ENCODE results near the gene CHIA.
"Not testable (repeated sequence)": the region's sequence is repeated elsewhere in the genome, so short reads cannot be mapped to it uniquely, and the experiment has no call there.

Gene CHIA

DNA sequence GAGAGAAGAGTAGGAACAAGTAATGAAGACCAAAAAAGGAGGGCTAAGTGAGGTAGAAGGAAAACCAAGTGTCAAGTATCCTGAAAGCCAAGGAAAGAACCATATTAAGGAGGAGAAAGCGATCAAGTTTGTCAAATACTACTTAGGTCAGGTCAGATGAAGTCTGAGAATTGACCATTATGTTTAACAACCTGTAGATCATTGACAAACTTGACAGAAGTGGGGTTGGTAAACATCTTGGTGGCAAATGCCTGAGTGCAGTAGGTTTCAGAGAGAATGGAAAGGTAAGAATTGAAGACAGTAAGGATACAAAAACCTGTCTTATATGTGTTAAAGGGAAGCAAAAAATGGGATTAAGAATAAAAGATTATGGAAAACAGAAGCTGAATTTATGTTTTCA, 3.7 kb upstream of the CHIA start:
- no peak for DNase-seq

DNA sequence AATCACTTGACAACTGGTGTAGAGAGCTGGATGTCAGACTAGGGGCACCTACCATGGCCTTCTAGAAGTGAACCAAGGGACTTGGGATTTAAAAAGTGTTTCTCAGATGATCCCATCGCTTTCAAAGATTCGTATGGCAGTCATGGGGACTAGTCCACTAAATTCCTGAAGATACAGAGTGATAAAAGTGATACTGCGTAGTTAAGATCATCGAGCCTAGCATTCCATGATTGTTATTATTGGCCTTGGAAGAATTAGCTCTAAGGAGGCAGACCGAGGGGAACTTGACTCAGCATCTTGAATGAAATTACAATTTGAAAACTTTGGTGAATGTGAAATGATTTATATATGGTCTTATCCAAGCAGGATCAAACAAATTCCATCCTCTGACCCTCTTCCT, 1.3 kb upstream of the CHIA start:
- DNase-seq, result no peak

DNA sequence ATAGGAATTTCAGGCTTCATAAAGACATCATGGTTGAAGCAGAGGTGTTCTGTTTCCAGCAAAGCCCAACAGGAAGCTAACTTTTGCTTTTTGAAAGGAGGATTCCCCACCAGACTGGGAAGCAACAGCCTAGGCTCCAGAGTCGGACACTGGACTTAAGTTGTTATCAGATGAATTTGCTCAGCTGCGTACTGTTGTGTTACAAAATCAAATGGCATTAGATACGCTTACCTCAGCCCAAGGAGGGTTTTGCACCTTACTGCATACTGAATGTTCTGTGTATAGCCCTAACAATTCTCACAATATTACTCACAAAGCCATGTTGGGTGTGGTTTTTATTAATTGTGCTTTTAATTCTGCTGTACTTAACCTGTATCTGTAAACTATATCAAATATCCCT, 547 bp upstream of the CHIA start:
- DNase-seq, result no peak

DNA sequence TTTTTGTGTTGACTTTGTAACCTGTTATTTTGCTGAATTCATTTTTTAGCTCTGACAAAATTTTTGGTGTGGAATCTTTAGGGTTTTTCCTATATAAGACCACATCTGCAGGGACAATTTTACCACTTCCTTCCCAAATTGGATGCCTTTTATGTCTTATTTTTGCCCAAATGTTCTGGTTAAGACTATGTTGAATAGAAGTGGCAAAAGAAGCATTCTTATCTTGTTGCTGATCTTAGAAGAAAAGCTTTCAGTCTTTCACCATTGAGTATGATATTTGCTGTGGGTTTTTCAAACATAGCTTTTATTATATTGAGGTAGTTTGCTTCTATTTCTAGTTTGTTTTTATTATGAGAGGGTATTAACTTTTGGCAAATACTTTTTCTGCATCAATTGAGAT, 3.7 kb downstream of the CHIA start:
- no peak for DNase-seq

DNA sequence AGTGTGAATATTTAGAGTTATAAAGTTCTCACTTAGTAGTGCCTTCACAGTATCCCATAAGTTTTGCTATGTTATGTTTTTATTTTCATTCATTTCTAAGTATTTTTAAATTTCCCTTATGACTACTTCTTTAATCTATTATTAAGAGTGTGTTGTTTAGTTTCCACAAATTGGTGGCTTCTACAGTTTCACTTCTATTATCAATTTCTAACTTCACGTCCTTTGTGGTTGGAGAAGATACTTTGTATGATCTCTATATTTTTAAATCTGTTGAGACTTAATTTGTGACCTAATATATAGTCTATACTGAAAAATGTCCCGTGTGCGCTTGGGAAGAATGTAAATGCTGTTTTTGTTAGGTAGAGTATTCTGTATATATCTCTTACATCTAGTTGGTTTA, 11.7 kb downstream of the CHIA start:
- DNase-seq, result no peak

DNA sequence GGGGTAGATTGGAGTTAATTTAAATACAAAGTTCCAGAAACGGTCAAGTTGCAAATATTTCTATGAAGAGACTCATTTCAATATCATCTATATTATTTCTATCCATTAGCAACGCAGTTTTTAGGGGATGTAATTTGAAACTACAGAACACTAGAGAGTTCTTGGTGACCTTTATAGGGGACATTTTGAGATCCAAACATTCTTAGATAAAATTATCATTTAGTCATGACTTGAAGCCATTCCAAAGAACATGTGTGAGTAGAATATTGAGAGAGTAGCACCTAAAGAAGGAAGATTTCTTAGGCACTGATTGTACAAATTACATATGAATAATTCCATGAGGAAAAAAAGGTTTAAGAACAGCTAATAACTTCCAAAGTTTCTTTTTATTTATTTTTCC, 19.0 kb downstream of the CHIA start:
- DNase-seq, result no peak

DNA sequence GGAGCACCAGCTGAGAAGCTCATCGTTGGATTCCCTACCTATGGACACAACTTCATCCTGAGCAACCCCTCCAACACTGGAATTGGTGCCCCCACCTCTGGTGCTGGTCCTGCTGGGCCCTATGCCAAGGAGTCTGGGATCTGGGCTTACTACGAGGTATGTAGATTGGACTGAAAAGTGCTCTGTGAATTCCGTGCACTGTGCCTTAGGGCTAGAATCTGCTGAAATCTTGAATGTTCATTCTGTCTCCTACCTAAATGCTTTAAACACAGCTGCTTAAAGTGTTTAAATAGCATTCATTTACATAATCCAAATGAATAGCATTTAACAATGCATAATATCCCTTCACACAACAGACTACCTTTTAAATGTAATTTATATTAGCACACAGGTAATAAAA, 27.9 kb downstream of the CHIA start:
- DNase-seq, result no peak

DNA sequence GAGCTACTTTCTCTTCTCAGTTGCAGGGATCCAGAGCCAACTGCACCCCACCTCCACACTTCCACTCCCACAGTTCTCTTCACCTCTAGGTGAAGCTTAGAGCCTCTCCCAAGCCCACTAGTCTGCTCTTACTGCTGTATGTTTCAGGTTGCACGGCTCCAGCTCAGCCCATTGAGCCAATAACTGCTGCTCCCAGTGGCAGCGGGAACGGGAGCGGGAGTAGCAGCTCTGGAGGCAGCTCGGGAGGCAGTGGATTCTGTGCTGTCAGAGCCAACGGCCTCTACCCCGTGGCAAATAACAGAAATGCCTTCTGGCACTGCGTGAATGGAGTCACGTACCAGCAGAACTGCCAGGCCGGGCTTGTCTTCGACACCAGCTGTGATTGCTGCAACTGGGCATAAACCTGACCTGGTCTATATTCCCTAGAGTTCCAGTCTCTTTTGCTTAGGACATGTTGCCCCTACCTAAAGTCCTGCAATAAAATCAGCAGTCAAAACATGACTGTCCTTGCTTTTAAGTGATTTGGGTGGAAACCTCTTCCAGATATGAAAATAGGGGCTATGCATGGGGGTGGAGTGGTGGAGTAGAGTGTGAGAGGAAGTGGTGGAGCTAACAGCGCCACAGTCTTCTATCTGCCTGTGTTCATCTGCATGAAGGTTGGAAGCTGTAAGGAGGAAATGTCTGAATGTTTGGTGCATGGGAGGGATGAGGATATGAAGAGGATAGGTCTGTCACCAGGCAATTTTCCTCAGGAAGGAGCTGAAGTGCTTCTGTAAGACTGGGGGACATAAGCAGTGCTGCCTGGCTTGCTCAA, 29.6 kb downstream of the CHIA start:
- DNase-seq, result no peak

DNA sequence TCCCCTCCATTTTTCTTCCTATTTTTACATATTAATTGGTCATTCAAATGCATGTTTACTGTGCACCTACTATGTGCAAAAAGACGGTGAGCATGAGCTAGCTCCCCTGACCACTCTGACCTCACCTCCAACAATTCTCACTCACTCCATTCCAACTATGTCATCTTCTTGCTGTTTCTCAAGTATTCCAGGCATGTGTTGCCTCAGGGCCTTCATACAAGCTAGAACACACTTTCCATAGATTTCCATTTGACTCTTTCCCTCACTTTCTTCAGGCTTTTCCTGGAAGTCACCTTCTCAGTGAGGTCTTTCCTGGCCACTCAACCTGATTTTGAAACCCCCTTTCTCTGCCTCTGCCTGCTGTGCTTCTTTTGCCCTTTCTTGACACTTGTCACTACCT, 32.6 kb downstream of the CHIA start:
- no peak for DNase-seq

DNA sequence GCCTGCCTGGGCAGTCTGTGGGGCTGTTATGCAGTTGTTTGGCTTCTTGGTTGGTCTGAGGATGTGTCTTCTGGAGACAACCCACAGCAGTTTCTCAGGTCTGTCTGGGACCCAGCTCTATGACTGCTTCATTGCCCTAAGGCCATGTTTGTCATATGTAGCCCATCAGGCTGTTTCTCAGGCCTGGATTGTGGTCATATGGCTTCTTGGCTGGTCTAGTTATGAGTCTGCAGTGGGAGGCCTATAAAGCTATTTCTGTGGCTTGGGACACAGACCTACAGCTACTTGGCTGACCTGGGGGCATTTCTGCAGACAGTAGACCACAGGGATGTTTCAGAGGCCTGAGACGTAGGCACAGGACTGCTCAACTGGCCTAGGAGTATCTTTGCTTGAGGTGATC, 41.5 kb downstream of the CHIA start:
- no peak for DNase-seq

DNA sequence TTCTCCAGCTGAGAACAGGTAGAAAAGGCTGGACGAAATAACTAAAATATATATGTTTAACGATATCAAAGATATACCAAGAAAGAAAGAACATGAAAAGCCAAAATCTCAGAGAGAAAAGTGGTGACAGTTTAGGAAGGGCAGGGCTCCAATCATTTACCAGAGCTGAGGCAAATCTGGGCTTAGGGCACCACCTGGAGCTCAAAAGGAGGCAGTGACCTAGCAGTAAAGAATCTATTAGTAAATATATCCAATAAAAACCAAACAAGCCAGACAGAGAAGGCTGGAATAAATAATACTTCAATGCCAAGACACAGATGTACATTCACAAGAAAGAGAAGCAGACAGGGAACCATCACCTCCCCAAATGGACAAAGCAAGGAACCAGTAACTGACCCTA, 43.5 kb downstream of the CHIA start:
- peak; percentile 7 for DNase-seq

DNA sequence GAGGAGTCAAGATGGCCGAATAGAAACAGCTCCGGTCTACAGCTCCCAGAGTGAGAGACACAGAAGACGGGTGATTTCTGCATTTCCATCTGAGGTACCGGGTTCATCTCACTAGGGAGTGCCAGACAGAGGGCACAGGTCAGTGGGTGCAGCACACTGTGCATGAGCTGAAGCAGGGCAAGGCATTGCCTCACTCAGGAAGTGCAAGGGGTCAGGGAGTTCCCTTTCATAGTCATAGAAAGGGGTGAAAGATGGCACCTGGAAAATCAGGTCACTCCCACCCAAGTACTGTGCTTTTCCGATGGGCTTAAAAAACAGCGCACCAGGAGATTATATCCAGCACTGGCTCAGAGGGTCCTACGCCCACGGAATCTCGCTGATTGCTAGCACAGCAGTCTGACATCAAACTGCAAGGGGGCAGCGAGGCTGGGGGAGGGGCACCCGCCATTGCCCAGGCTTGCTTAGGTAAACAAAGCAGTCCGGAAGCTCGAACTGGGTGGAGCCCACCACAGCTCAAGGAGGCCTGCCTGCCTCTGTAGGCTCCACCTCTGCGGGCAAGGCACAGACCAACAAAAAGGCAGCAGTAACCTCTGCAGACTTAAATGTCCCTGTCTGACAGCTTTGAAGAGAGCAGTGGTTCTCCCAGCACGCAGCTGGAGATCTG, 44.7 kb downstream of the CHIA start:
- DNase-seq, result not testable (repeated sequence)

DNA sequence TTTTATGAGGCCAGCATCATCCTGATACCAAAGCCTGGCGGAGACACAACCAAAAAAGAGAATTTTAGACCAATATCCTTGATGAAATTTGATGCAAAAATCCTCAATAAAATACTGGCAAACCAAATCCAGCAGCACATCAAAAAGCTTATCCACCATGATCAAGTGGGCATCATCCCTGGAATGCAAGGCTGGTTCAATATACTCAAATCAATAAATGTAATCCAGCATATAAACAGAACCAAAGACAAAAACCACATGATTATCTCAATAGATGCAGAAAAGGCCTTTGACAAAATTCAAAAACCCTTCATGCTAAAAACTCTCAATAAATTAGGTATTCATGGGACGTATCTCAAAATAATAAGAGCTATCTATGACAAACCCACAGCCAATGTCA, 48.2 kb downstream of the CHIA start:
- not testable (repeated sequence) for DNase-seq

DNA sequence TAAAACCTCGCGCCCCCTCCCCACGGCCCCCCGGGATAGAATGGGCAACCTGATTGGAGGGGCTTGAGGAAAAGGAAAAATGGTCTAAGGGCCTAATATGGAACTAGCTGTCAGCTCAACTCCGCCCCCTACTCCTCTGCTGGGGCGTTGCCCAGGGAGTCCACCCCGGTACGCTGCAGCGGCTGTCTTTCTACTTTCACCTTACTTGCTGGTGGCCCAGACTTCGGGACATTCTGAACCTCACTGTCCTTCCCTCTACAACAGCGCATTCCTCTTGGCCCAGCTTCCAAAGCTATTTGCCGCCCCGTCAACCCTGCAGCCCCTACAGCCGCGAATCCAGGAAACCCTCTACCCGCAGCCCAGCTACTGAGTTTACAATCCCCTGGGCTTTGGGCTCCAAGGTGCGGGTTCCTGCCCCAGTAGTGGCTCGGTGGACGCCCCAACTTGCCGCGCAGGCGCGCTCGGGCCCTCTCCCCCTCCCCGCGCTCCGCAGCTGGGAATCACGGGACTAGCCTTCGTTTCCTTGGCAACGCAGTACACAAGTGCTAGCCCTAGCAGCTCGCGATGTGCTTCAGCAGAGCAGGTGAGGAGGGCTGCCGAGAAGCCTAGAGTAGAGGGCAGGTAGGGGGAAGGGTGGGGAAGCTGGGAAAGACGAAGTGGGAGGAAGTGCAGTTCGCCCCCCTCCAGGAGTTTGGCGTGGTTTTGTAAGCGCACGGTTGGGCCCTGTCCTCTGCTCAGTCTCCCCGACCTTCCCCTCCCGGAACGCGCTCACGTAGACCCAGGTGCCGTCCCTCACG, 55.6 kb downstream of the CHIA start:
- DNase-seq, result peak; percentile 37

DNA sequence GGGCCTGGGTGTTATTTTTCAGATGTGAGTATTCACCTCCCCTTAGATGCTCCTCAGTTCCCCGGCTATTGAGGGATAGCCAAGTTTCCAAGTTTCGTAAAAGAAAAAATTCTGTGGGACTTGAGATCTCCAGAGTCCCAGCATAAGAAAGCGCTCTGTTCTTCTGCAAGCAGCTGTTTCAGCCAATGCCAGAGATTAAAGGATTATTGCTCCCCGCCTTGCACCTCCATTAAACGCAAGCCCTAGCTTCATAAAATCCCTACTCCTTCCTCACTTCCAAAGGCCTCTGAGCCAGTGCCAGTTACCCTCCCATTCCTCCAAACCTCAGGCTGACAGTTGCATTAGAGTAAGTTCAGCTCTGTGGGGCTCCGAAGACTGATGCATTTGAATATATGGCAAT, 56.4 kb downstream of the CHIA start:
- DNase-seq, result no peak

DNA sequence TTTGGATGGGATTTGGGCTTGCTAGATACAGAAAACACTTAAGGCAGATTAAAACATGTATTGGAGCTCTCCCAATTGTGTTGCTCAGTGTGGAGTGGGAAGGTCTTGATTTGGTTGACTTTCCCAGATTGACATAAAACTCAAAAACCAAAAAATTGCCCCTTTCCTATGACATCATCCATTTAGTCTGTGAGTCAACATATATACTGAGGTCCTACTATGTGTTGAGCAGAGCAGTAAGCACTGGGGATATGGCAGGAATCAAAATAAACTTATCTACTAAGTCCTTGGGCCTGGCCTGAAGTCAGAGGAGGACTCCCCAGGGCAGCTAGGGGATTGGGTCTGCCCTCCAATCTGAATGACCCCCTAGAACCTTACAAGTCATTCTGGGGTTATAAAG, 61.0 kb downstream of the CHIA start:
- DNase-seq, result no peak

DNA sequence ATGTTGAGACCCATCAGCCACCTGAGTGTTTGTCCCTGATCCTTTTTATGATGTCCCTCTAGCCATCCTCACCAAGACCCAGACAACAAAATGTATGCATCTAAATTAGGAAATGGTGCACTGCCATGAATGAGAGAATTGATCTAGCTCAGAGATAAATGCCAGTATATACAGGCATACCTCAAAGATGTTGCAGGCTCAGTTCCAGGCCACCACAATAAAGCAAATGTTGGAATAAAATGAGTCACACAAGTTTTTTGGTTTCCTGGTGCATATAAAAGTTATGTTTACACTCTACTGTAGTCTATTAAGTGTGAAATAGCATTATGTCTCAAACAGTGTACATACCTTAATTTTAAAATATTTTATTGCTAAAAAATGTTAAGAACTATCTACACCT, 63.9 kb downstream of the CHIA start:
- no peak for DNase-seq

DNA sequence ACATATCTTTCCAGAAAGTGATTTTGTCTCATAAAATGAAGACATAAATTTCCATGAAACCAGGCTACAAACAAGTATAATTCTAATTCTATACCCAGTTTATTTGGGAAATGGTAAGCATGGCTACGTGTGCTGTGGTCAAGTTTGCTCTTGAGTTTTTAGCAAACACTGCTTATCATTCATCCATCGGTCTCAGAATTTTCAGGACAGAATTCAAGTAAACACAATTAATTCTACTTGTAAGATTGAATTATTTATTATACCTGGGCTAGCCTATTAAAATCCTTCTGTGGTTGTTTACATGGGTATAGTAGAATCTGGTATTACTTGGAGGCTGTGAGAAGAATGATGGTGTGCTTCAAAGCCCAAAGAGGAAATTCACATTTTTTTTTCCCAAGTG, 68.3 kb downstream of the CHIA start:
- DNase-seq, result no peak

DNA sequence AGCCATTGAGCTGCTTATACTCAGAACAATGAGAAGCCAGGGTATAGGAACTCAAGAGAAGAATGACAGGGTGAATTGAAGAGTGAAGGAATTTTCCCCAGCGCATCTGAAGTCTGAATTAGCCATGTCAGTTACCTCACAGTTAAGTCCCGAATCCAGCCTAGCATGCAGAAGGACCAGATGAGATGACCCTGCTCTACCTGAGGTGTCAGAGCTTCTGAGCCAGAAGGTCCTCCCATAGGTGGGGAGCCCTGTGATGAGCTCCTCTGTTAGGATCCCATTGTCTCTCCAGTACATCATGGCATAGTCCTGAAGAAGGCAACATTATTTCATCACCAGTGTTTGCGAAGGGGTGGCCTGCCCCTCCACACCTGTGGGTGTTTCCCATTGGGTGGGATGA, 68.7 kb downstream of the CHIA start:
- DNase-seq, result no peak

DNA sequence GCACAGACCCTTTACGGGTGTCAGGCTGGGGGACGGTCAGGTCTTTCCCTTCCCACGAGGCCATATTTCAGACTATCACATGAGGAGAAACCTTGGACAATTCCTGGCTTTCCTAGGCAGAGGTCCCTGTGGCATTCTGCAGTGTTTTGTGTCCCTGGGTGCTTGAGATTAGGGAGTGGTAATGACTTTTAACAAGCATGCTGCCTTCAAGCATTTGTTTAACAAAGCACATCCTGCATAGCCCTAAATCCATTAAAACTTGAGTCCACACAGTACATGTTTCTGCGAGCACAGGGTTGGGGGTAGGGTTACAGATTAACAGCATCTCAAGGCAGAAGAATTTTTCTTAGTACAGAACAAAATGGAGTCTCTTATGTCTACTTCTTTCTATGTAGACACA, 69.6 kb downstream of the CHIA start:
- not testable (repeated sequence) for DNase-seq

DNA sequence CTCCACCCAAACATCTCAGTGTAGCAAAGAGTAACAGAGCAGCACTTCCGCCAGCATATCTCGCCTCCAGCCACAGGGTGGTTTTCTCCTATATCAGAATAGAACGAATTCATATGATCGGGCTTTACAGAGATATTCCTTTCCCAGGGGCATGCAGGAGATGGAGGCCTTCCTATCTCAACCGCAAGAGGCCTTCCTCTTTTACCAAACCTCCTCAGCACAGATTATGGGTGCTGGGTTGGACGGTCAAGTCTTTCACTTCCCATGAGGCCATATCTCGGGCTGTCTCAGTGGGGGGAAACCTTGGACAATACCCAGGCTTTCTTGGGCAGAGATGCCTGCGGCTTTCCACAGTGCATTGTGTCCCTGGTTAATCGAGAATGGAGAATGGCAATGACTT, 71.1 kb downstream of the CHIA start:
- DNase-seq, result no peak

DNA sequence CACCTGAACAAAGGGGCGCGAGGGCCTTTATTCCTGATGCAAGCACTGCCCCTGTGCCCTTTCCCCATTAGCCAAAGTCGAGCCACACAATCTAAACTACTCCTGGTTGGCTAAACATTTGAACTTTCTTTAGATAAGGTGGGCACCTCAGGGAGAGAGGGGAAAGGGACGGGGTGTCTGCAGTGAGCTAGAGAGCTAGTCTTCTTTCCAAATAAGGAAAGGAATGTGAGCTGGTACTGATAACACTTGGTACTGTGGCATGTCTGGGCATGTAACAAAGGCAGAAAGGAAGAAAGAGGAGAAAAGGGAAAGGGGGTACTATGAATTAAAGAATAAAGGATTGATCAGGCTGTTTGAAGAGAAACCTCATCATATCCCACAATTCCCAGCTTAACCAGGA, 74.0 kb downstream of the CHIA start:
- DNase-seq, result no peak

DNA sequence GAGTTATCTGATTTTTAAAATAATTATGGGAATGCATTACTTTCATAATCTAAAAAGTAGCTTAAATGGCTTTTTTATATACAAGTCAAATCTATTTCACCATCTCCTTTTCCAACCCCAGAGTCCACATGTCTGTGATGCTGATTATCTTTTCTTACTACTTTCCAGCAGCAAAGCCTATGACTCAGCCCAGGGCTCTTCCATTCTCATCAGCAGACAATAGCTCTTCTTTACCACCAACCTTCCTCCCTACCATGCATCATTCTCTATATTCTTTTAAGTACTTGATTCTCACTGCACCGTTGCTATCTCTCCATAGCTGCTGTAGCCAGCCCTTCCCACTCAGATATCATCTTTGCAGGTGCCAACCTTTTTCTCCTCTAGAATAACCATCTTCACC, 75.6 kb downstream of the CHIA start:
- no peak for DNase-seq

DNA sequence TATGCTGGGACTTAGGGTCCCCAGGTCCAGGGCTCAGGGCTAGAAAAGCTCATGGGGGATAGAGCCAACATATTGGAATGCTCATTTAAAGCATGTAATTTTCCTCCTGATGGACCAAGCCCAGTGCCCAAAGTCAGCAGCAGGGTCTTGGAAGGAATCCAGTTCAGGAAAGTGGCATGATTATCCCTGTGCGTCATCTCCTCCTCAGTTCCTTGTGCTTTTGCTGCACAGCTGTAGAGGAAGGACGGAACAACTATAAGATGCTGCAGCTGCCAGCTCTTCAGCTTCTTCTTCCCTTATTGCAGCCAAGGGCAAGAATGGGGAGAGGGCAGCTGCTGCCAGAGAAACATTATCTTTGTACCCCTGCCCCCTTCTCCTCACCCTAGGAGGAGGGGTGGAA, 78.5 kb downstream of the CHIA start:
- no peak for DNase-seq

Measured in DMS 273 treated with DMSO at 0.1 percent for 48 hours (cell line).